HCT116 (cell line): ENCODE results near the gene KY.

Experiments used
- POLR2A ChIP-seq: IDR thresholded peaks from 2 replicates; pipeline ENCODE4 v1.7.0; 2011; ENCODE audit warnings: borderline replicate concordance; ENCODE audit not compliant: insufficient read depth, insufficient read length; ENCODE audit errors: extremely low read depth
- TF ChIP-seq, protein P1 (sequence below), 3 experiments: fragments of 200-600 bp in 1 of 3; sonication (generic) in 1 of 3; IDR thresholded peaks in 2 of 3; conservative IDR thresholded peaks in 1 of 3; 2 replicates each; pipeline ENCODE4 v1.5.1; 2012 to 2017; ENCODE audit warnings: low read depth in 2 of 3, low read length in 2 of 3, antibody characterized with exemption in 1 of 3, borderline replicate concordance in 1 of 3, control low read depth in 1 of 3, mild to moderate bottlenecking in 1 of 3, mixed read lengths in 1 of 3, mixed run types in 1 of 3, moderate library complexity in 1 of 3; ENCODE audit not compliant: insufficient read depth in 1 of 3

DNA sequence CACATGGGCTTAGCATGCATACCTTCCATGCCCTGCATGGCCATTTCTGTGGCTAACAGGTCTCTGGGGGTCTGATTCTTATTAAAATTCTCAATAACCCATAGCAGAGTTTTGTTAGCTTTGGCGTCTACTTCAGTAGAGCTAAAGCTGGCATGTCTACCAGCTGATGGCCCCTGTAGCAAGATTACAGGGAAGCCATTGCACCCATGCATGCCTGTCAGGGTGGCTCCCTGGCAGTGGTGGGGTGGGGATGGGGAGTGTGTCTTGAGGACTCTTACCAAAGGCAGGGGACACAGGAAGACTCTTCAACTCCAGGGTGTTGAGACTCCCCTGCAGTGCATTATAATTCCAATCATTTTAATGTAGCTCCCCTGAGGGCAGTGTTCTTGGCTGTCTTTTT lies 4.7 kb downstream of the KY start:
- TF ChIP-seq, protein P1, sequence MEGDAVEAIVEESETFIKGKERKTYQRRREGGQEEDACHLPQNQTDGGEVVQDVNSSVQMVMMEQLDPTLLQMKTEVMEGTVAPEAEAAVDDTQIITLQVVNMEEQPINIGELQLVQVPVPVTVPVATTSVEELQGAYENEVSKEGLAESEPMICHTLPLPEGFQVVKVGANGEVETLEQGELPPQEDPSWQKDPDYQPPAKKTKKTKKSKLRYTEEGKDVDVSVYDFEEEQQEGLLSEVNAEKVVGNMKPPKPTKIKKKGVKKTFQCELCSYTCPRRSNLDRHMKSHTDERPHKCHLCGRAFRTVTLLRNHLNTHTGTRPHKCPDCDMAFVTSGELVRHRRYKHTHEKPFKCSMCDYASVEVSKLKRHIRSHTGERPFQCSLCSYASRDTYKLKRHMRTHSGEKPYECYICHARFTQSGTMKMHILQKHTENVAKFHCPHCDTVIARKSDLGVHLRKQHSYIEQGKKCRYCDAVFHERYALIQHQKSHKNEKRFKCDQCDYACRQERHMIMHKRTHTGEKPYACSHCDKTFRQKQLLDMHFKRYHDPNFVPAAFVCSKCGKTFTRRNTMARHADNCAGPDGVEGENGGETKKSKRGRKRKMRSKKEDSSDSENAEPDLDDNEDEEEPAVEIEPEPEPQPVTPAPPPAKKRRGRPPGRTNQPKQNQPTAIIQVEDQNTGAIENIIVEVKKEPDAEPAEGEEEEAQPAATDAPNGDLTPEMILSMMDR (IDR thresholded peaks at IDR 0.05 in 2 of 3, conservative IDR thresholded peaks at IDR 0.05 in 1 of 3; ENCODE audit: borderline replicate concordance in 1 of 3, insufficient read depth in 1 of 3, low read depth in 2 of 3, low read length in 2 of 3) = no peak
- no peak for TF ChIP-seq POLR2A
